Endometrial microvascular endothelial cells (primary cell): ENCODE results near the gene PPP1R15B. TPM values are rescaled to one million over a fixed set of nuclear protein-coding genes. Genes with fewer than 3 reads are reported as not detected.

Experiments used
- in situ Hi-C: cut with HindIII; loops from 2 replicates; pipeline ENCODE4 v1.10.0; 2017; ENCODE audit warnings: low sequenced_read_pairs, low pct_unique_long_range_greater_than_20kb; ENCODE audit errors: inconsistent ontology term
- total RNA-seq: library from RNA; depleted of rRNA; stranded (reverse); fragments of >200 nt; gene quantifications from one replicate; pipeline ENCODE4 v1.2.3, GENCODE V29; 2015; ENCODE audit errors: inconsistent ontology term

The PPP1R15B gene
- total RNA-seq, 1 donor from 2014 or later, result 39.4 TPM

DNA sequence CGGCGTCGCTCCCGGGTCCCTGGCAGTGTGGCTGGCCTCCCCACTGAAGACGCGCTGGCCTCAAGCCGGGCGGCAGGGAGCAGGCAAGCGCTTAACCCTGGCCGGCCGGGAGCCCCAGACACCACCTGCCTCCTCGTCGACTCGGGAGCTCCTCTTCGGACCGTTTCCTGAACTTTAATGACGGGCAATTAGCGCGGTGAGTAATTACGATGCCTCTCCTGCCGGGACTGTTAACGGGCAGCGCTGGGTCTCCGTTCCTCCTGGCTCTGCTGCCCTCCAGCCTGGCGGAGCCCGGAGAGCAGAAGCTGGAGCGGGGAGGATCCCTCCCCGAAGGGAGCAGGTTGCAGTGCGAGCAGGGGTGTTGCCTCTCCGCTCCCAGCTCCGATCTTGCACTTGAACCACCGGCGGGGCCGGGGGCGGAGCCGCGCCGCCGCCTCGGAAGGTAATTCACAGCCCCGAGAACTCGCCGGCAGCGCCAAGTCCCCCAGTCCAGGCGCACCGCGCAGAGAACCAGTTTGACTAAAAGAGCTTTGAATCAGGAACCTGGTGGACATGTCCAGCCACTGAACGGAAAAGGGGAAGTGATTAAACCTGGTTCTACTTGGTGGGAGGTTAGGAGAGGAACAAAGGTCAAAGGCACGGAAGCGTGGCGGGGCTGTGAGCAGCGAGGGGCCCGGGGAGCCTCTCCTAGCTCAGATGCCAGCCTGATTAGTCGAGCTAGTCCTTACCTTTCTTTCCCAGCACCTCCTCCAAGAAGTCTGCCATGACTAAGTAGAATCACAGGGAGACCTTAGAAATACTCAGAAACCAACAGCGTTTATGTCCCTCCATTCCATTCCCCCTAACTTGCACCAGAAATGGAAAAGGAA lies 33.6 kb downstream of the PPP1R15B start:
- in situ Hi-C loops, result no loop called here

DNA sequence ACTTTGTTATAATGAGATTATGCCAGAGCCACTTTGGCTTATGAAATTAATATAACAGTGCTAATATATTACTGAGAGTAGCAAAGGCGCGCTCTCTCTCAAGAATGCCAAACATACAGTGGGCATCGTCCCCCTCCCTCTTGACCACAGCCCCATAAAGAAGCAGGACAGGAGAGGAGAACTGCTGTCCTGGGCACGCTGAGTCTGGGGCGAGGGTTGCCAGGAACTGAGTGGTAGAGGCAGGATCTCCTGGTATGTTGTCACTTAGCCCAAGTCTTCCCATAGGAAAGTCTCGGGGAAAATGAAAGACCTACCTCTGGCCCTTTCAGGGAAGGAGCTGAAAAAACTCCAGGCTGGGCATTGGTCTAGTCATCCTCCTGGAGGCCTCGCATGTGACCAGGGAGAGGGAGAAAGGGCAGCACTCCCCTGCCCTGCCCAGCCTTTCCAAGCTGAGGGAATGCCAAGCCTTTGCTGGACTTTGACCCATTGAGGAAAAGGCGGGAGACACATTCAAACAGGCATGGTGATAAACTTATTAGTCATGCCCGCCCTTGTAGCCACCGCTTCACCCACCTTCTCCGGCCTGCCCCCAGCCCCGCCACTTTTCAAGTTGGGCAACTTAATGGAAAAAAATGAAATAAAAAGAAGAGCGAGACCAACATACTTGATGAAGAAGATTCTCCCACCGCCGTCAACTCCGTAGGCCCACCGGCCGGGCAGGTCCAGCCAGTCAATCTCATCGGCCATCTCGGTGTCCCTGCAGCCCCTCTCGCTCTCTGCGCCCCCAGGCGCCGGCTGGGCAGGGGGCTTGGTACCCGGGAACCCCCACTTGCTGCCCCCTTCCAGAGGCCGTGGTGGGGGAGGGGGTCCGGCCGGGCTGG lies 34.5 kb downstream of the PPP1R15B start:
- in situ Hi-C loops, result no loop called here

DNA sequence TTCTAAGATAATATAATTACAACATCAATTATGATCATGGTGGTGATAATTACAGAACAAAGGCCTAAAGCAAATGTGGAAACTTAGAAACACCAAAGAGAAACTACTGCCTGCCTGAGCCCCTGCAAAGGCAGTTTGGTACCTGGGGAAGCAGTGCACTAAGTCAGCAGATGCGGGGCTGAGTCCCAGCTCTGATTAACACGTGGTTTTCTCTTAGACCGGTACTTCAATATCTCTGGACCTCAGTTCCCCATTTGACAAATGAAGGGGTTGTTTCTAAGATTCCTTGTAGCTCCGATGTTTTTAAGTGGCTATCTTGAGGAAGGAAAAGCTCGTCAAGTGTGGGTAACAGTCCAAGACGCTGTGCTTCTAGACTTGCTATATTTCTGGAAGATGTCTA lies 35.2 kb downstream of the PPP1R15B start:
- in situ Hi-C loops, result no loop called here

DNA sequence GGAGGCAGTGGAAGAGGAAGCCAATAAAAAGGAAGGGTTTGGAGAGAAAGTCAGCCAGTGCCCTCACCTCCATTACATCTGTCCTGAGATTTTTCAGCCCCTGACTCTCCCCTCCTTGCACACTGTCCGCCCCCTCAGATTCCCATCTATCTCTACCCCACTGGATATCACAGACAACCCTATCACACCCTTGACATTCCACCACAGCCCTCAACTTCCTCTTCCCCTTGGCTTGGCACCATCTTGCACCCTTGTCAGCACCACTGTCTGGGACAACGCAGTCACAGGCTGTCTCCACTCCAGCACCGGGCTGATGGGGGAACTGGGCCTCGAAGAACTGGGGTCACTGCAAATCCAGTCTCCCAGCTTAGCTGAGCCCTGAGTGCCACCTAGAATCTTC lies 37.7 kb downstream of the PPP1R15B start:
- in situ Hi-C loops, result no loop called here

DNA sequence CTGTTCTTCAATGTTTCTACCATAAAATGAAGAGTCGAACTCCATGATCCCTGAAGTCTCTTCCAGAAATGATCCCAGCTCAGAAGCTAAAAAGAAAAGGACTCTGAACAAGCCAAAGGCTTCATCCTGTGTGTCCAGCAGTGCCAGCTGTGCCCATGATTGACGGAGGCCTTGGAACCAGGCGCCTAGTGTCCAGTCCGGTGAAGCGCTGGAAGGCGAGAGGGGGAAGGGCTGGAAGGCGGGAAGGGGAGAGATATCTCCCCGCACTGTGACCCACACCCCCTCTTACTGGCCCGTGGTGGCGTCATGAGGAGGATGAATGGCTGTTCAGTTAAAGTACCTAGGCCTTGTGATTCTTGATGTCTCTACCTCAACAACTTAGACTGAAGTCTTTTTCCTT lies 41.4 kb downstream of the PPP1R15B start:
- in situ Hi-C loops, result no loop called here

DNA sequence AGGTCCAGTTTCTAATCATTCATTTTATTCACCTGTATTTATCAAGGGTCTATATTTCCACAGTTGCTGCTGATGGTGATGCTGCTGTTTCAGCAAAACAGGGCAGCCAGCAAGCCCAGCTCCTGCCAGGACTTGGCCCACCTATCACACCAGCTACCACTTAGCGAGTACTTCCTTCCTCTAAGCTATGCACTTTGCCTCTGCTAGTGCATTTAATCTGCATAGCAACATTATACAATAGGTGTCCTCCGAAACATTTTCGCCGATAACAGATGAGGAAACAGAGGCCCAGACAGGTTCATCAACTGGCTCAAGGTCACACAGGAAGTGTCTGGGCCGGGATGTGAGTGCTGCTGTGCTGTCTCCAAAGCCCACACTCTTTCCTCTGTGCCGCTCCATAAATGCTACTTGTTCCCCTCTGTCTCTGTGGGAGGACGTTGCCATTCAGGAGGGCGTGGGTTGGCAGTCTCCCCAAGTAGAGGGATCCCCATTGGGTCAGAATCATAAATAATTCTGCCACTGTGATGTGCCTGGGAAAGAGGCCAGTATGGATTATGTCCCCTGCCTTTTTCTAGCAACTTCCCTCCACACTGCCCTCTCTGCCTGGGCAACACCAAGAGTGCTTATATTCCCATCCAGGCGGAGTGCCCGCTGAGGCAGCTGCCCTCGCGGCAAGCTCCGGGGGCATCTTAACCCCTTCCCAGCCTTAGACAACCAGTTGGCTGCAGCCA lies 42.5 kb downstream of the PPP1R15B start:
- in situ Hi-C loops, result no loop called here

DNA sequence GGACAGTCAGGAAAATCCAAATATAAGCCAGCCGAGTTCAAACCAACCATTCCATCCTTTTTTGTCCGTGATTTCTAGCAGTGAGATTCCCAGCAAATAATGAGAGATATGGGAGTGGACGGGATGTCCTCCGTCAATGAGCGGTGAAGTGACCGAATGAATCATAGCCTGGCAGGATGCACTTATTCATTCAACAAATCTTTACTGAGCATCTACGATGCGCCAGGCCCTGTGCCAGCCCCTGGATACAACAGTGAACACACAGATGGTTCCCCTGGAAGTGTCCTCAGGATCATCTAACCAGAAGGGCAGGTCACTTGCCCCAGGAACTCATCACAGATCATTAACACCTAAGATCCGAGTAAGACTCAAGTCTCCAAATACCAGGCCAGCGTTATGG lies 43.7 kb downstream of the PPP1R15B start:
- in situ Hi-C loops, result no loop called here

DNA sequence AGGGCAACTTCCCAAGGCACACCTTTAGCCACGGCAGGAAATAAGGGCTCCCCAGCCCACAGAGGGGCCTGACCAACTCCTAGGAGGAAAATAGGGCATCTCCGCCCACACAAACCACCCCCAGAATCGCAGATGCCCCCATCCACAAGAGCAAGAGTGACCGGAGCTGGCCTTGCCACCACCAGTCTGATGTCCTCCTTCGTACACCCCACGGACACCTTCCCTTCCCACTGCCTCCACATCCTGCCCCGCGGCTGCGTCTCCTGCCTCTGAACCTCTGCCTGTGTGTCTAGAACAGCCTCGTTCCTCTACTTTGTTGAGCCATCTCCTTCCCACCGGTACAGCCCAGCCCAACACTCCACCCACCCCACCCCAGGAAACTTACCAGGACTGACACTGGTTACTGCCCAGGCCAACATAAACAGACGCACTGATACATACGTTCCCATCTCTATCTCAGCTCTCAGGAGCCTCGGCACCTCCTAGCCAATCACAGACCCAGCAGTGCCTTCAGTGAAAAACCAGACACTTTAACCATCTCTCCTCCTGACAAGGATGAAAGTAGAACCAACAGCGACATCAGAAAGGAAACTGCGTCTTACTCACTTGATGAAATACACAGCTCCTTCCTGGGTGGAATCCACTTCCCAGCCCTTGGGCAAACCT lies 44.3 kb downstream of the PPP1R15B start:
- in situ Hi-C loops, result no loop called here

DNA sequence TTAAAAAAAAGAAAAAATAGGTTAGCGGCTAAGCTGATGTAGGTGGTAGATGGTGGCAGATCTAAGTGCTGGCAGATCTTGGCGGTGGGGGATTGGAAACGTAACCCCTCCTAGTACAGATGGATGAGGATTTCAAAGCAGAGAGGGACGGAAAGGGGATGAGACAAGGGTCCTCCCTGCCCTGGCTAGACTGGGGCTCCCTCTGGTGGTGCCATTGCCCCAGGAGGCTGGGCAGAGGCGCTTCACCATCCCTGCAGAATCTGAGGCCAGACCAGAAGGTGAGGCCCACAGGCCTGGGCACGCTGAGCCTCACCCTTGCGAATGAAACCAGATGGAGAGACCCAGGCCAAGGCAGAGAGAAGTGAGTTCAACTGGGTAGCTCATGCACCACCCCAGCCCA lies 44.9 kb downstream of the PPP1R15B start:
- in situ Hi-C loops, result no loop called here

DNA sequence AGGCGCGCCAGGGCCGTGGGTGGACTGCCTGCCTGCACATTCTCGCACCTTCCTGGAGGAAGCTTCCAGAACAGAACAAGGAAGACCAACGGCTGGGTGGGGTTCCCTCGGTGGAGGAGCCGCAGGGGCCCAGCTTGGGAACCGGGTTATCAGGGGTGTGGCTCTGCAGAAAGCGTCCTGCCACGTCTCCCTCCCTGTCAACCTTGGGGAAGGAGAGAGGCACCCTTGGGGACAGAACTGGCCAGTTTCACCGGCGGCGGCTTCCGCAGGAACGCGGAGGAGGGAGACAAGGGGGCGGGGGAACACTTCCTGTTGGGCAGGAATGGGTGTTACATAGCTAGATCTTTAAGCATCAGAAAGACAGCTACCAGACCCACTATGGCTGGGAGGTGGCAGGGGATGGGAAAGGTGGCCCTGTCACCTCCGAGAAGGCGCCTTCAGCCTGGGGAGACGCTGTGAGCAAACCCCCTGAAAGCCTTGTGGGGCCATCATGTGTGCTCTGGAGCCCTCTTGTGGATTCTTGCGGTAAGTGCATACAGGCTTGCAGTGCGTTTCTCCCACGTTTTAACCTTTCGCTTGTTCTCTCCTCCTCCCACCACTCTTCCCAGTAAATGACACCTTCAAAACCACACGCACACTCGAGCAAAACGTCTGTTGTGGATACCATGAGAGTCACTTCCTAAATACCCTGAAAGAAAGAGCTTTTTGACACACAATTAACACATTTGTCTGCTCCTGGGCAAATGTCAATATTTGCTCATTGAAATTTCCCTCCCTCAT lies 48.1 kb downstream of the PPP1R15B start:
- in situ Hi-C loops, result no loop called here

DNA sequence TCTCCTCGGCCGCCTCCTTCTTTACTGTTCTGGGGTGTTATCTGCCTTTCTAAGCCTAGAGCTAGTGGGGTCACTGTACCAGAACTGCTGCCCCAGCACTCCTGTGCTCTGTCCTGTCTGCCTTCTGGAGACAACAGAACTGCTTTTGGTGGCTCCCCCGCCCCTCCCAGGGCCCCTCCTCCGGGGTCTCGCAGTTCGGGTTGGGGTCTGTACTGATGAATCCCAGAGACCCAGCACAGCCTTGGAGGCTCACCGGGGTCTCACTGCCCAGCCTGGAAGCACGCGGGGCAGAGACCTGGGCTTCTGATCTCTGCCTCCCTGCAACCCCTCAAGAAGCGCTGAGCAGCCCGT lies 48.7 kb downstream of the PPP1R15B start:
- in situ Hi-C loops, result no loop called here

DNA sequence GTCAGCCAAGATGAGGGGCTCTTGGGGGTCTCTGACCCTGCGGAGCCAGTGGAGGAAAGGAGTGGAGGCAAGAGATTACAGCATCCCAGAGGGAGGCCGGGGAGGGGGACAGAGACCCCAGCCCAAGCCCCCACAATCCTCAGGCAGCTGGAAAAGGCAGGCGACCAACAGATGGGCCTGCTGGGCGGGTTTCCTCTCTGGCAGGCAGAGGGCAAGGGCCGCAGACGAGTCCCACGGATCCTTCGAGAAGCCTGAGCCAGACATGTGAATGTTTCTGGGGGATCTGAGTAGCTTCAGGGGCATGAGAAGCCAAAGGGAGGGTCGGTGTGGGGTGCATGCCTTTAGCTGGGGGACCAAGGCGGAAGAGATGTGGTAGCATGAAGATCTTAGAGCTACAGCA lies 49.8 kb downstream of the PPP1R15B start:
- in situ Hi-C loops, result no loop called here

DNA sequence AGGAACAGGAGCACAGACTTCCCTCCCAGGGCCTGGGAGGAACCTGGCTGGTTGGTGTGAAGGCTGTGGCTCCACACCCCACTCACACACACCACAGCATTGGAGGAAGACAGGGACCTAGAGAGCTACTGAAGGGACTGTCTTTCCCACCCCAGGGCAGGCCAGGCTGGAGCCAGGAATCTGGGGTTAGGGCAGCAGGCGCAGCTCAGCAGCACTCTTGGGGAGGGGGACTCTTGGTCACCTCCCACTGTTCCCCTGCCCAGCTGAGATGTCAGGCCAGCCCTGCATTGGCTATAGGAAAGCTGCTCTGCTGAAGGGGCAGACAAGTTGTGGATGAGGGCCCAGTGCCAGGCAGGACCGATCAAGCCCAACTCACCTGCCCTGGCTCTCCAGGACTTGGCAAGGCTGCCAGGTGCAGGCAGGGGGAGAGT lies 50.3 kb downstream of the PPP1R15B start:
- in situ Hi-C loops, result no loop called here

DNA sequence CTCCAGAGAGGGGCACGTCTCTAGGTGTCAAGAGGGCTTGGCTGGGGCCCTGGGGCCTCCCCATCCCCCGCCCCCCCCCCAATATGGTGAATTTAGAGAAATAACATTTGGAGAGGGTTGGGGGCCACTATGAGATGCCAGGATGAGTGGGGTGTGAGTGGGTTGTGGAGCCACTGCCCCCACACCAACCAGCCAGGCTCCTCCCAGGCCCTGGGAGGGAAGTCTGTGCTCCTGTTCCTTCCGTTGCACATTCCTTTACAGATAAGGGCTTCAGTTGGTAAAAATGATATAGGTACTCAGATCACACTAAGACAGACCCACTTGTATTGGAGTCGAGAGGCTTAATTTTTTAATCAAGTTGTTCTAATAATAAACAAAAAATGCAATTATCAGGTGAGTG lies 51.3 kb downstream of the PPP1R15B start:
- in situ Hi-C loops, result no loop called here

DNA sequence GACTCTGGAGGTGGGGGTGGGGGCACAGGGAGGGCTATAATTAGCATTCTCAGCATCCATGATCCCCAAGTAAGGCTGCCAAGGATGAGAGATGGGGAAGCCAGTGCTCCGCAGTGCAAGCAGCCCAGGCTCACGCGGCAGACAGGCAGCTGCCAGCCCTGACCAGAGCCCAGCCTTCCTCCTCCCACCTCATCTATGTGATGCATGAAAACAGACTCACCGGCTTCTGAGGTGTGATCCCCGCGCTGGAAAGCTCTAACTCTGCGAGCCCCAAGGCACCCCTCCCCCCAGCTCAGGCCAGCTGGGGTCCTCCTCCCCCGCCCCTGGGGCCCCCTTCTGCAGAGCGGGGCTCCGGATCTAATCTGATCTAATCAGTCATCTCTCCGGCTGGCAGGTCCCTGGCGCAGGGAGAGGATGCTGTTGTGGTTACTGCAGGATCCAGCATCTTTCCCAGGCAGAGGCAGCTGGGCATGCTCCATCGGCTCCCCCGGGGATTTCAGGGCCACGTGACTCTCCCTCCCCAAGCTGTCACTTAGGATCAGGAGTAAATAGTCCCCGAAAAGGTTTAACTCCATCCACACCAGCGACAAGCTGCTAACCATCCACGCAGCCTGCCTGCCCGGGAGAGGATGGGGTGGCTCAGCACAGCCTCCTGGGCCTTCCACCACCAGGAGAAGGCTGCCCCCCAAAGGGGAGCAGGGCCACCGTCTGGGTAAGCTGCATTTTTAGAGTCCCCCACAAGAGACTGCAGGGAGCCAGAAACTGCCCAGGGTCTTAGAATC lies 52.0 kb downstream of the PPP1R15B start, which contains the start of gene PLEKHA6:
Gene PLEKHA6, minus strand, starts transcription at position 456 of the 782 bp plus-strand sequence. CDS start 86,202 bp downstream, outside the sequence.
- in situ Hi-C loops, result no loop called here

DNA sequence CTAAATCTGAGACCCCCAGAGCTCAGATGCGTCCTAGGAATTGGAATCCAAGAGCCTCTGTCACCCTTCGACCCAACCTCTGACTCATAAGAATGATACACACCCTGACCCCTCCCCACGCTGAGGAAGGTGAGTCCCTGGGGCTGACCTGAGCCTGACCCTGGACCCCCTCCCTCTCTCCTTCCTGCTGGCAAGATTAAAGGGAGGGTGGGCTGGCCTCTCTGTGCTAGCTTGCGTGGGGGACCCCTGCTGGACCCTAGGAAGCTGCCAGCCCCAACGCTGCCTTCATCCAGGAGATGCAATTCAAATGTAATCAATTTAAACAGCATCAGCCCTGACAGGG lies 52.5 kb downstream of the PPP1R15B start:
- in situ Hi-C loops, result no loop called here

DNA sequence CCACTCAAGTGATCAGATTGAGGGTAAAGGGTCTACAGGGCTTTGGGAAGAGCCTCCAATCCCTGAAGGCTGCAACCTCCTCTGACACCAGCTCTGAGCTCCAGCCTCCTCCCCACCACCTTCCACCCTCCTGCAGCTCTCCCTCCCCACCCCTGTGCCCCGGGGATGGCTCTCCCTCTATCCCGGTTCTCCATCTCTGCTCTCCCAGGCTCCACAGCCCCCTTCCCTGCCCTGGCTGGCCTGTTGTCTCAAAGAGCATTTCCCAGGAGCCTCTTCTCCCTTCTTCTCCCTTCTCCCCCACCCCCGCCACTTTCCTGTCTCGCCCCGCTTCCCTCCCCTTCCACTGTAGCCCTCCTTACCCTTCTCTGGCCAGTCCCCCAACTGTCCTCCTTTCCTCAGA lies 53.0 kb downstream of the PPP1R15B start:
- in situ Hi-C loops, result no loop called here
